ENCODE measurements around the gene TENM3.

- TF ChIP-seq, protein P1, sequence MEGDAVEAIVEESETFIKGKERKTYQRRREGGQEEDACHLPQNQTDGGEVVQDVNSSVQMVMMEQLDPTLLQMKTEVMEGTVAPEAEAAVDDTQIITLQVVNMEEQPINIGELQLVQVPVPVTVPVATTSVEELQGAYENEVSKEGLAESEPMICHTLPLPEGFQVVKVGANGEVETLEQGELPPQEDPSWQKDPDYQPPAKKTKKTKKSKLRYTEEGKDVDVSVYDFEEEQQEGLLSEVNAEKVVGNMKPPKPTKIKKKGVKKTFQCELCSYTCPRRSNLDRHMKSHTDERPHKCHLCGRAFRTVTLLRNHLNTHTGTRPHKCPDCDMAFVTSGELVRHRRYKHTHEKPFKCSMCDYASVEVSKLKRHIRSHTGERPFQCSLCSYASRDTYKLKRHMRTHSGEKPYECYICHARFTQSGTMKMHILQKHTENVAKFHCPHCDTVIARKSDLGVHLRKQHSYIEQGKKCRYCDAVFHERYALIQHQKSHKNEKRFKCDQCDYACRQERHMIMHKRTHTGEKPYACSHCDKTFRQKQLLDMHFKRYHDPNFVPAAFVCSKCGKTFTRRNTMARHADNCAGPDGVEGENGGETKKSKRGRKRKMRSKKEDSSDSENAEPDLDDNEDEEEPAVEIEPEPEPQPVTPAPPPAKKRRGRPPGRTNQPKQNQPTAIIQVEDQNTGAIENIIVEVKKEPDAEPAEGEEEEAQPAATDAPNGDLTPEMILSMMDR (IDR thresholded peaks at IDR 0.05) = no peak
- TF ChIP-seq POLR2A (IDR thresholded peaks at IDR 0.05) = no peak
These were observed 106.8 kb downstream of the TENM3 start for GRCh38 chr4:182350041-182350440.

Data from uterus (tissue), 2 donors.